ENCODE results near the gene TGFB2. TPM values are rescaled to one million over a fixed set of nuclear protein-coding genes. Genes with fewer than 3 reads are reported as not detected.

TGFB2 gene
- total RNA-seq, 1 donor from 2014 or later: 34.4 TPM

DNA sequence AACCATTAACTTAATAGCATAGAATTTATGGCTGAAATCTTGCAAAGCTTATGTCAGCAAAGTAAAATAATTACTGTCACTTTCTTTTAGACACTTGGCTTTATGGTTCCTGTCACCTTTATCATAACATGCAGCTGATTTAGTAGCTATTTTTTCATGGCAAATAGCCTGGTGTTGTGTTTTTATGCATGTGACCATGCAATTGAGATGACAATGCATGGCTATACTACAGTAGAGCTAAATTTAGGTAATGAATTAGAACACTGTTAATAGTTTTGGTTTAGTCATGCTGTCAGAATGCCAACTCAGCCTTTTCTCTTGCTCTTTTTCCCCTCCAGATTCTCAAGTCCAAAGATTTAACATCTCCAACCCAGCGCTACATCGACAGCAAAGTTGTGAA is 88.6 kb downstream of the TGFB2 start:
- DNase-seq (ENCODE audit: low read depth): no peak
- Histone ChIP-seq H3K36me3 (ENCODE audit: control insufficient read depth, insufficient read depth, low read length) (peaks cover 3% of the 10 kb centered on the region), H3K4me3 (ENCODE audit: low read depth, low read length) (no peak overlapping the region), H3K27me3 (ENCODE audit: control insufficient read depth, insufficient read depth, low read length) (no peaks in the 10 kb centered on the region)
- TF ChIP-seq, protein P1, sequence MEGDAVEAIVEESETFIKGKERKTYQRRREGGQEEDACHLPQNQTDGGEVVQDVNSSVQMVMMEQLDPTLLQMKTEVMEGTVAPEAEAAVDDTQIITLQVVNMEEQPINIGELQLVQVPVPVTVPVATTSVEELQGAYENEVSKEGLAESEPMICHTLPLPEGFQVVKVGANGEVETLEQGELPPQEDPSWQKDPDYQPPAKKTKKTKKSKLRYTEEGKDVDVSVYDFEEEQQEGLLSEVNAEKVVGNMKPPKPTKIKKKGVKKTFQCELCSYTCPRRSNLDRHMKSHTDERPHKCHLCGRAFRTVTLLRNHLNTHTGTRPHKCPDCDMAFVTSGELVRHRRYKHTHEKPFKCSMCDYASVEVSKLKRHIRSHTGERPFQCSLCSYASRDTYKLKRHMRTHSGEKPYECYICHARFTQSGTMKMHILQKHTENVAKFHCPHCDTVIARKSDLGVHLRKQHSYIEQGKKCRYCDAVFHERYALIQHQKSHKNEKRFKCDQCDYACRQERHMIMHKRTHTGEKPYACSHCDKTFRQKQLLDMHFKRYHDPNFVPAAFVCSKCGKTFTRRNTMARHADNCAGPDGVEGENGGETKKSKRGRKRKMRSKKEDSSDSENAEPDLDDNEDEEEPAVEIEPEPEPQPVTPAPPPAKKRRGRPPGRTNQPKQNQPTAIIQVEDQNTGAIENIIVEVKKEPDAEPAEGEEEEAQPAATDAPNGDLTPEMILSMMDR (IDR thresholded peaks at IDR 0.05; ENCODE audit: insufficient read depth, low read length, poor library complexity, severe bottlenecking): no peak

DNA sequence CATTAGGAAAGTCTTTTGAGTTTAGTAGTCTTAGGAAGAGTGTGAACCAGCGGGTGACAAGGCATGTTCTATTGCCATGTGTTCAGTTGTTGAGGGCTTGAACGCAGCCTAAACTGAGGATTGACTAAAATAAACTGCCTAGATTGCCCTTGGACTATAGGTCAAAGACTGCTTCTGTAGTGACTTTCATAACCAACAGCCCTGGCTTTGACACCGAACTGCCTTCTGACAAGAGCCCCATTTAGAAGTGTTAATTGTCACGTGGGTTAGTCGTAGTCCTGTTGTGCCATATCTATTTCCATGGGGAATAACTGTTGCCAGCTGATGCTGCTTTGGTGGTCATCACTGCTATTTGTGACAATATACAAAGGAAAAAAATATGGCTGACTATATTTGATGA is 90.4 kb downstream of the TGFB2 start:
- Histone ChIP-seq H3K36me3 (ENCODE audit: control insufficient read depth, insufficient read depth, low read length) (peaks cover 3% of the 10 kb centered on the region), H3K4me3 (ENCODE audit: low read depth, low read length) (no peak overlapping the region), H3K27me3 (ENCODE audit: control insufficient read depth, insufficient read depth, low read length) (no peaks in the 10 kb centered on the region)
- DNase-seq (ENCODE audit: low read depth): no peak
- TF ChIP-seq, protein P1 (IDR thresholded peaks at IDR 0.05; ENCODE audit: insufficient read depth, low read length, poor library complexity, severe bottlenecking): no peak

DNA sequence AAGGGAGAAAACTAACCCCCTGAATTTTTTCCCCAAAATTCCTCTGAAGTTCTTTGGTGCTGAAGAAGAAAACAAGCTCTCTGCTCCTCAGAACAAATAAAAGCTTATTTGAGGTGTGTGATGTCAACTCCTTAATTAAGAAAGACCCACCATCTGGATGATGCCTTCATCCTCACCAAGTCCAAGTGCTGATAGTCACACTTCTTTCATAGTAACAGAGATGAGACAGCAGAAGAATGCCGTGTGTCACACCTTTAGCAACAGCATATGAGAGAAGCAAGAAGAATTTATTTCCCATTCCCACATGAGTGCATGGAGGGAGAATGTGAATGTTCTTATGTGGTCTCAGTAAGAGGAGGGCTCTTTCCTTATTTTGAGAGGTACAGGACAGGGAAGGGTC is 91.2 kb downstream of the TGFB2 start:
- Histone ChIP-seq H3K27me3 (ENCODE audit: control insufficient read depth, insufficient read depth, low read length) (no peaks in the 10 kb centered on the region), H3K36me3 (ENCODE audit: control insufficient read depth, insufficient read depth, low read length) (peaks cover 3% of the 10 kb centered on the region), H3K4me3 (ENCODE audit: low read depth, low read length) (no peak overlapping the region)
- no peak for DNase-seq (ENCODE audit: low read depth)
- TF ChIP-seq, protein P1 (IDR thresholded peaks at IDR 0.05; ENCODE audit: insufficient read depth, low read length, poor library complexity, severe bottlenecking): no peak

DNA sequence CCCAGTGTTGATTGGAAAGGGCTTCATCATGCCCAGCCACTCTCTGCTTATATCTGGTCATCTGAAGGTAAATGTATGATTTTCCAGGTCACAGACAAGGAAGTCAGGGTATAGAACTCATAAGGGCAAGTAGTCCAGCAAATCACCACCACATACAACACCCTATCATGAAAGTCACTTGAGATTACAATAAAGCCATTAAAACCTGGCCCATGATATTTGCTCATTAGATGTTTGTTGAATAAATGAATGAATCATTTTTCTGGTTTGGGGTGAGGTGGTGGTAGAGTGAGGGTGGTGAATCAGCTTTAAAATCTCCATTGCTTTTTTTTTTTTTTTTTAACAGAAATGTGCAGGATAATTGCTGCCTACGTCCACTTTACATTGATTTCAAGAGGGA is 91.9 kb downstream of the TGFB2 start:
- Histone ChIP-seq H3K4me3 (ENCODE audit: low read depth, low read length) (no peak overlapping the region), H3K36me3 (ENCODE audit: control insufficient read depth, insufficient read depth, low read length) (peaks cover 3% of the 10 kb centered on the region), H3K27me3 (ENCODE audit: control insufficient read depth, insufficient read depth, low read length) (no peaks in the 10 kb centered on the region)
- DNase-seq (ENCODE audit: low read depth): no peak
- TF ChIP-seq, protein P1 (IDR thresholded peaks at IDR 0.05; ENCODE audit: insufficient read depth, low read length, poor library complexity, severe bottlenecking): no peak

DNA sequence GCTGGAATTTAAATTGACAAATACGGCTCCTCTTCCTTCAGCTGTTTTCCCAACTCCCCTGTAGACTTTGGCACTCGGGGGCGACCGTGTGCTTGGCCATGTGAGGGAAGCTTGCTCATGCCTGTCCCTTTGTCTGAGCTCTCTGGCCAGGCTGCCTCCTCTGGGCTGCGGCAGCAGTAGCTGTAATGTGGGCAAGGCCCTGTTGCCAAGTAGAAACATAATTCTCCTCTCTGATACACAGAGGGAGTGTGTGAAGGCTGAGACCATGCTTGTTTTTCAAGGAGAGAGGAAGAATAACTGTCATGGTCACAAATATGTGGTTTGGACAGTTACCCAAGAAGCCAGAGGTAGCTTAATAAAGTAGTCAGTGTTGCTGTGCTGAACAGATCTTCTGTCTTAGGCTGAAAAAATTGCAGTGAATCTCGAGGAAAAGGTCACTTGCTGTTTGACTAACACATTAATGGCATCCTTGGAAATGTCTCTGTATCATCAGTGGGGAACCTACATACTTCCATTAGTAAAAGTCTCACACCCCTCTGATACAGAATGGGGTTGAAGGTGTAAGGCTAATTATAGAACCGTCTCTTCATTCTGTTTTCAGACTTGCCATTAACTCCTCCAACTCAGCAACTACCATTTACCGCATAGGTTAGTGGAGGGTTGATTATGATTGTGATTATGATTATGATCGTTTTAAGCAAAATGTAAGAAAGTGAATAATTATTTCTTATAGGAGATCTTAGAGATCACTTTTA is 94.6 kb downstream of the TGFB2 start:
- H3K27me3 ChIP-seq (ENCODE audit: control insufficient read depth, insufficient read depth, low read length): no peaks in the 10 kb centered on the region
- no peak overlapping the region for H3K4me3 ChIP-seq (ENCODE audit: low read depth, low read length)
- TF ChIP-seq, protein P1 (IDR thresholded peaks at IDR 0.05; ENCODE audit: insufficient read depth, low read length, poor library complexity, severe bottlenecking): no peak
- no peak for DNase-seq (ENCODE audit: low read depth)
- peaks cover 3% of the 10 kb centered on the region for H3K36me3 ChIP-seq (ENCODE audit: control insufficient read depth, insufficient read depth, low read length)

DNA sequence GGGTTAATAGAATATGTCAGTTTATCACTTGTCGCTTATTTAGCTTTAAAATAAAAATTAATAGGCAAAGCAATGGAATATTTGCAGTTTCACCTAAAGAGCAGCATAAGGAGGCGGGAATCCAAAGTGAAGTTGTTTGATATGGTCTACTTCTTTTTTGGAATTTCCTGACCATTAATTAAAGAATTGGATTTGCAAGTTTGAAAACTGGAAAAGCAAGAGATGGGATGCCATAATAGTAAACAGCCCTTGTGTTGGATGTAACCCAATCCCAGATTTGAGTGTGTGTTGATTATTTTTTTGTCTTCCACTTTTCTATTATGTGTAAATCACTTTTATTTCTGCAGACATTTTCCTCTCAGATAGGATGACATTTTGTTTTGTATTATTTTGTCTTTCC is 98.1 kb downstream of the TGFB2 start:
- Histone ChIP-seq H3K36me3 (ENCODE audit: control insufficient read depth, insufficient read depth, low read length) (no peaks in the 10 kb centered on the region), H3K27me3 (ENCODE audit: control insufficient read depth, insufficient read depth, low read length) (no peaks in the 10 kb centered on the region), H3K4me3 (ENCODE audit: low read depth, low read length) (no peak overlapping the region)
- no peak for DNase-seq (ENCODE audit: low read depth)
- TF ChIP-seq, protein P1 (IDR thresholded peaks at IDR 0.05; ENCODE audit: insufficient read depth, low read length, poor library complexity, severe bottlenecking): no peak

Data from kidney epithelial cell (primary cell).